DND-41 (cell line): ENCODE measurements around the gene VWA8.

Experiments used
- ATAC-seq: fragments of 200-7000 bp; cut with Tn5 transposase; 3 replicates; pipeline ENCODE4 v1.9.1; 2021; ENCODE audit warnings: low read depth; ENCODE audit not compliant: insufficient read depth
- DNase-seq: peaks from one replicate; pipeline ENCODE4 v3.0.0-alpha.2; 2020
- H2AFZ ChIP-seq: 2 replicates; pipeline ENCODE4 v1.6.0; 2012; ENCODE audit warnings: low read depth, low read length
- H3K27ac ChIP-seq: 2 replicates; pipeline ENCODE4 v1.5.1; 2012; ENCODE audit warnings: low read length, inconsistent platforms
- H3K27me3 ChIP-seq: fragments of 200-600 bp; sonication (generic); 2 replicates; pipeline ENCODE4 v1.6.0; 2012; ENCODE audit warnings: low read length, mild to moderate bottlenecking, inconsistent platforms; ENCODE audit not compliant: insufficient read depth, poor library complexity
- H3K36me3 ChIP-seq: 2 replicates; pipeline ENCODE4 v1.5.1; 2012; ENCODE audit warnings: low read length, inconsistent platforms; ENCODE audit not compliant: insufficient read depth
- H3K4me1 ChIP-seq: 2 replicates; pipeline ENCODE4 v1.5.1; 2012; ENCODE audit warnings: mild to moderate bottlenecking, low read length; ENCODE audit not compliant: insufficient read depth
- H3K4me2 ChIP-seq: 2 replicates; pipeline ENCODE4 v1.6.0; 2012; ENCODE audit warnings: mild to moderate bottlenecking, moderate library complexity, low read length, inconsistent platforms; ENCODE audit not compliant: insufficient read depth
- H3K4me3 ChIP-seq, 2 experiments: fragments of 200-600 bp in 1 of 2; shearing (Covaris generic) in 1 of 2; 2 replicates each; pipeline ENCODE4 v1.5.1; 2012 to 2016; ENCODE audit warnings: inconsistent platforms in 2 of 2, low read length in 2 of 2, mild to moderate bottlenecking in 2 of 2, low read depth in 1 of 2, moderate library complexity in 1 of 2
- H3K79me2 ChIP-seq: 2 replicates; pipeline ENCODE4 v1.6.0; 2012; ENCODE audit warnings: low read length, inconsistent platforms; ENCODE audit not compliant: insufficient read depth
- H3K9ac ChIP-seq: 2 replicates; pipeline ENCODE4 v1.6.0; 2012; ENCODE audit warnings: low read depth, mild to moderate bottlenecking, inconsistent platforms, low read length, moderate library complexity
- H3K9me3 ChIP-seq: 2 replicates; pipeline ENCODE4 v1.5.1; 2012; ENCODE audit warnings: low read length, moderate library complexity, mild to moderate bottlenecking, inconsistent platforms; ENCODE audit not compliant: insufficient read depth, severe bottlenecking
- H4K20me1 ChIP-seq: 2 replicates; pipeline ENCODE4 v1.6.0; 2012; ENCODE audit warnings: low read length; ENCODE audit not compliant: insufficient read depth
- EZH2 ChIP-seq: IDR thresholded peaks from 3 replicates; pipeline ENCODE4 v1.6.1; 2012; ENCODE audit warnings: borderline replicate concordance, low read depth, mild to moderate bottlenecking, moderate library complexity, low read length, inconsistent platforms; ENCODE audit not compliant: severe bottlenecking
- TF ChIP-seq, protein P1 (sequence below): IDR thresholded peaks from 2 replicates; pipeline ENCODE4 v1.5.1; 2012; ENCODE audit warnings: borderline replicate concordance, low read length, moderate library complexity, mild to moderate bottlenecking; ENCODE audit not compliant: poor library complexity, severe bottlenecking; ENCODE audit errors: extremely low read depth

VWA8 gene

DNA sequence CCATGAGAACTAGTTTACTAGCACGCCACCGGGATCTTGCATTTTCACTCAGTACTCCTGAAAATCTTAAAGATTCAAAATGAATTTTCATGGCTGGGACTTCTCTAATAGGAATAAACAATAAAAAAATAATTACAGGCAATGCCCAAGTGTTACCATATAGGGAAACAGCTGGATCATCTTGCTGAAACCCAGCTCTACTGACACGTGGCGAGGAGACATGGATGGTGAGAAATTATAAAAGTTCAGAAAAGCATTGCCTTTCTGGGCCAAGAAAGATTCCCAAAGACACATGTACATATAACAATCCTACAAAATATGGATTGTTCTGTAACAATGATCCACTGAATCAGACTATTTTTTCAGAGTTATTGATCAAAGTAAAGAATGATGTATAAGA, 294.3 kb downstream of the VWA8 start:
- Histone ChIP-seq H3K27me3 (no peaks in the 10 kb centered on the region), H4K20me1 (no peaks in the 10 kb centered on the region), H3K36me3 (peaks cover 11% of the 10 kb centered on the region; the same call in 1 of the 2 replicates), H3K27ac (no peak overlapping the region), H3K4me2 (no peak overlapping the region), H2AFZ (no peak overlapping the region), H3K9me3 (no peaks in the 10 kb centered on the region), H3K9ac (no peak overlapping the region), H3K4me3 (no peak overlapping the region), H3K4me1 (no peaks in the 10 kb centered on the region), H3K79me2 (no peaks in the 10 kb centered on the region)
- TF ChIP-seq, protein P1, sequence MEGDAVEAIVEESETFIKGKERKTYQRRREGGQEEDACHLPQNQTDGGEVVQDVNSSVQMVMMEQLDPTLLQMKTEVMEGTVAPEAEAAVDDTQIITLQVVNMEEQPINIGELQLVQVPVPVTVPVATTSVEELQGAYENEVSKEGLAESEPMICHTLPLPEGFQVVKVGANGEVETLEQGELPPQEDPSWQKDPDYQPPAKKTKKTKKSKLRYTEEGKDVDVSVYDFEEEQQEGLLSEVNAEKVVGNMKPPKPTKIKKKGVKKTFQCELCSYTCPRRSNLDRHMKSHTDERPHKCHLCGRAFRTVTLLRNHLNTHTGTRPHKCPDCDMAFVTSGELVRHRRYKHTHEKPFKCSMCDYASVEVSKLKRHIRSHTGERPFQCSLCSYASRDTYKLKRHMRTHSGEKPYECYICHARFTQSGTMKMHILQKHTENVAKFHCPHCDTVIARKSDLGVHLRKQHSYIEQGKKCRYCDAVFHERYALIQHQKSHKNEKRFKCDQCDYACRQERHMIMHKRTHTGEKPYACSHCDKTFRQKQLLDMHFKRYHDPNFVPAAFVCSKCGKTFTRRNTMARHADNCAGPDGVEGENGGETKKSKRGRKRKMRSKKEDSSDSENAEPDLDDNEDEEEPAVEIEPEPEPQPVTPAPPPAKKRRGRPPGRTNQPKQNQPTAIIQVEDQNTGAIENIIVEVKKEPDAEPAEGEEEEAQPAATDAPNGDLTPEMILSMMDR: no peak
- TF ChIP-seq EZH2: no peak
- DNase-seq (no peak), ATAC-seq (no peak)

DNA sequence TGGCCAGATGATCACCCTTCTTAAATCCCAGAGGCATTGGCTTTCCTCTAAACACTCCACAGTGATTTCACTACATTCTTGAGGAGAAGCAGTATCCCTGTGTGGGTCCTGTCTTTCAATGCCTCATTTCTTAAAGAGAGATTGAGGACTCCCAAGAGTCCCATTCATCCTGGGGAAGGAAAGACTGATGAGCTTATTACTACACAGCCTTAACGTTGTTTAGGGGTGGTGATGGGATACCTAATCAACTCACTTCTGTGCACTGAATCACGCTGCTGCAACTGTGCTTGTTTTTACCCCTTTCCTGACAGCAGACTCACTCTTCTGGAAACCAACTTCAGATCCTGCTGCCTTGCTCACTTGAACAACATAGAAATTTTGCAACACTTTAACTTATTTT, 300.5 kb downstream of the VWA8 start:
- no peak overlapping the region for H3K27ac ChIP-seq
- no peaks in the 10 kb centered on the region for H3K27me3 ChIP-seq
- no peak for ATAC-seq
- H3K79me2 ChIP-seq: no peaks in the 10 kb centered on the region
- H3K4me3 ChIP-seq: no peak overlapping the region
- H3K4me1 ChIP-seq: no peaks in the 10 kb centered on the region
- no peaks in the 10 kb centered on the region for H3K9me3 ChIP-seq
- H2AFZ ChIP-seq: no peak overlapping the region
- H3K9ac ChIP-seq: no peak overlapping the region
- no peak overlapping the region for H3K4me2 ChIP-seq
- no peak for TF ChIP-seq EZH2
- TF ChIP-seq, protein P1: no peak
- no peak for DNase-seq
- H4K20me1 ChIP-seq: no peaks in the 10 kb centered on the region
- H3K36me3 ChIP-seq: no peaks in the 10 kb centered on the region

DNA sequence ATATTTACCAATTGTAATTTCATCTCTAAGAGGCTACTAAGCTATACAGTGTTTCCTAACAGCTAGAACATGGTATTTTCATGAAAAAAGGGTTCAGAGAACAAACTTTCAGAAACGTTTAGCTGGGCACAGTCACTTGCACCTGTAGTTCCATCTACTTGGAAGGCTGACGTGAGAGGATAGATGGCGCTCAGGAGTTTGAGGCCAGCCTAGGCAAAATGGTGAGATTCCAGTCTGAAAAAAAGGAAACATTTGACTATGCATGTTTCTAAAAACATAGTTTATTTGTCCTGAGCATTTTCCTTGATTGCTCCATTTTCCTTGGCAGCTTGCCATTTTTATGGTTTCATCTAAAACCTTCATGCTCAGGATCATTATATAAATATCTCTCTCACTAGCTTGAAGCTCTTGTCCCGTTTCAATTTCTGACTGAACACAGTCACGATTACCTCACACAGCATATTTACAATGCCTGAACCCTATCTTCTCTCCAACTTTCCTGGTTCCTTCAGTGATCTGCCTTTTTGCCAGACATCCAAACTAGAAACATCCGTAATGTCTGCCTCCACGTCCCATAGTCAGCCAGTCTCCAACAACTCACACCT, 302.8 kb downstream of the VWA8 start:
- ATAC-seq (no peak), DNase-seq (no peak)
- H3K79me2 ChIP-seq: no peaks in the 10 kb centered on the region
- H3K9me3 ChIP-seq: no peaks in the 10 kb centered on the region
- H3K4me3 ChIP-seq: no peak overlapping the region
- no peaks in the 10 kb centered on the region for H4K20me1 ChIP-seq
- no peak overlapping the region for H3K4me2 ChIP-seq
- H3K9ac ChIP-seq: no peak overlapping the region
- H3K4me1 ChIP-seq: no peaks in the 10 kb centered on the region
- TF ChIP-seq, protein P1: no peak
- no peak for TF ChIP-seq EZH2
- no peaks in the 10 kb centered on the region for H3K27me3 ChIP-seq
- H2AFZ ChIP-seq: no peak overlapping the region
- no peak overlapping the region for H3K27ac ChIP-seq
- H3K36me3 ChIP-seq: no peaks in the 10 kb centered on the region
